Kidney epithelial cell (primary cell): ENCODE data around the gene ENHO. TPM values are rescaled to one million over a fixed set of nuclear protein-coding genes. Genes with fewer than 3 reads are reported as not detected.

Source experiments
- DNase-seq: peaks from one replicate; pipeline ENCODE4 v3.0.0-alpha.2; 2010; ENCODE audit warnings: low read depth
- H3K27me3 ChIP-seq: 2 replicates; pipeline ENCODE4 v1.6.0; 2011; ENCODE audit warnings: low read length; ENCODE audit not compliant: control insufficient read depth, insufficient read depth
- H3K36me3 ChIP-seq: 2 replicates; pipeline ENCODE4 v1.5.1; 2011; ENCODE audit warnings: low read length; ENCODE audit not compliant: control insufficient read depth, insufficient read depth
- H3K4me3 ChIP-seq: 2 replicates; pipeline ENCODE4 v1.5.1; 2011; ENCODE audit warnings: low read depth, mild to moderate bottlenecking, control low read depth, low read length
- total RNA-seq: library from RNA; depleted of rRNA; stranded (reverse); fragments of >200 nt; gene quantifications from 2 replicates; pipeline ENCODE4 v1.2.3, GENCODE V29; 2015
- TF ChIP-seq, protein P1 (sequence below): IDR thresholded peaks from 2 replicates; pipeline ENCODE4 v1.5.1; 2011; ENCODE audit warnings: mild to moderate bottlenecking, moderate library complexity, low read length, control low read depth, inconsistent platforms; ENCODE audit not compliant: insufficient read depth, poor library complexity, severe bottlenecking

Gene ENHO
- total RNA-seq, 1 donor from 2014 or later = 1.5 TPM

DNA sequence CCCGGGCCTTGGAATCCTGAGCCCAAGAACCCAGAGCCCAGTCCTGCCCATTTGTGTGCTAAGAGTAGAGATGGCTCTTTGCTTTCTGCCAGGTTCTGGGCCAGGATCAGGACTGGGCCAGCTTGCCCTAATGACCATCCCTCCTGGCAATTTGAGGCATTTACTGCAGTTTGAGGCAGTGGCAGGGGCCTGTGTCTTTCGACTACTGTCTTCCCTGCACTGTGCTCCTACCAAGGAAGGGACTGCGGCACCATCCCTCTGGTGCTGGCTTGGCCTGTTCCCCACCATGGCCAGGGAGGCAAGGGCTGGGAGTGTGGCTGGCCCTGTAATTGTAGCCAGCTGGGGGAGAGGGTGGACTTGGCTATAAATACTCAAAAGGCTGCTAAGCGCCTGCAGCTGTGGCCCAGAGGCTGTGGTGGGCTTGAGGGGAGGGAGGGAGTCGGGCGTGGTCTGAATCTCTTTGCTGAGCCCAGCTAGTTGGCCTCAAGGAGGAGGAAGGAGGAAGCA is 4.6 kb downstream of the ENHO start:
- no peak for DNase-seq
- H3K36me3 ChIP-seq = no peaks in the 10 kb centered on the region
- no peak overlapping the region for H3K4me3 ChIP-seq
- H3K27me3 ChIP-seq = peaks cover 40% of the 10 kb centered on the region
- TF ChIP-seq, protein P1, sequence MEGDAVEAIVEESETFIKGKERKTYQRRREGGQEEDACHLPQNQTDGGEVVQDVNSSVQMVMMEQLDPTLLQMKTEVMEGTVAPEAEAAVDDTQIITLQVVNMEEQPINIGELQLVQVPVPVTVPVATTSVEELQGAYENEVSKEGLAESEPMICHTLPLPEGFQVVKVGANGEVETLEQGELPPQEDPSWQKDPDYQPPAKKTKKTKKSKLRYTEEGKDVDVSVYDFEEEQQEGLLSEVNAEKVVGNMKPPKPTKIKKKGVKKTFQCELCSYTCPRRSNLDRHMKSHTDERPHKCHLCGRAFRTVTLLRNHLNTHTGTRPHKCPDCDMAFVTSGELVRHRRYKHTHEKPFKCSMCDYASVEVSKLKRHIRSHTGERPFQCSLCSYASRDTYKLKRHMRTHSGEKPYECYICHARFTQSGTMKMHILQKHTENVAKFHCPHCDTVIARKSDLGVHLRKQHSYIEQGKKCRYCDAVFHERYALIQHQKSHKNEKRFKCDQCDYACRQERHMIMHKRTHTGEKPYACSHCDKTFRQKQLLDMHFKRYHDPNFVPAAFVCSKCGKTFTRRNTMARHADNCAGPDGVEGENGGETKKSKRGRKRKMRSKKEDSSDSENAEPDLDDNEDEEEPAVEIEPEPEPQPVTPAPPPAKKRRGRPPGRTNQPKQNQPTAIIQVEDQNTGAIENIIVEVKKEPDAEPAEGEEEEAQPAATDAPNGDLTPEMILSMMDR = no peak

- Histone ChIP-seq H3K4me3 (no peak overlapping the region), H3K27me3 (peaks cover 40% of the 10 kb centered on the region), H3K36me3 (no peaks in the 10 kb centered on the region)
- DNase-seq = no peak
- TF ChIP-seq, protein P1 = no peak
These were observed 5.6 kb downstream of the ENHO start for GRCh38 chr9:34517185-34517584.

- H3K36me3 ChIP-seq = no peaks in the 10 kb centered on the region
- H3K4me3 ChIP-seq = no peak overlapping the region
- TF ChIP-seq, protein P1 = no peak
- H3K27me3 ChIP-seq = peaks cover 35% of the 10 kb centered on the region
- no peak for DNase-seq
These were observed 6.8 kb downstream of the ENHO start for GRCh38 chr9:34515959-34516358.

- Histone ChIP-seq H3K36me3 (no peaks in the 10 kb centered on the region), H3K27me3 (peaks cover 38% of the 10 kb centered on the region), H3K4me3 (no peak overlapping the region)
- no peak for DNase-seq
- TF ChIP-seq, protein P1 = no peak
These were observed 8.0 kb downstream of the ENHO start for GRCh38 chr9:34514816-34515215.

- TF ChIP-seq, protein P1 = no peak
- H3K4me3 ChIP-seq = no peak overlapping the region
- H3K36me3 ChIP-seq = no peaks in the 10 kb centered on the region
- peaks cover 35% of the 10 kb centered on the region for H3K27me3 ChIP-seq
- no peak for DNase-seq
These were observed 8.4 kb downstream of the ENHO start for GRCh38 chr9:34514401-34514800.

DNA sequence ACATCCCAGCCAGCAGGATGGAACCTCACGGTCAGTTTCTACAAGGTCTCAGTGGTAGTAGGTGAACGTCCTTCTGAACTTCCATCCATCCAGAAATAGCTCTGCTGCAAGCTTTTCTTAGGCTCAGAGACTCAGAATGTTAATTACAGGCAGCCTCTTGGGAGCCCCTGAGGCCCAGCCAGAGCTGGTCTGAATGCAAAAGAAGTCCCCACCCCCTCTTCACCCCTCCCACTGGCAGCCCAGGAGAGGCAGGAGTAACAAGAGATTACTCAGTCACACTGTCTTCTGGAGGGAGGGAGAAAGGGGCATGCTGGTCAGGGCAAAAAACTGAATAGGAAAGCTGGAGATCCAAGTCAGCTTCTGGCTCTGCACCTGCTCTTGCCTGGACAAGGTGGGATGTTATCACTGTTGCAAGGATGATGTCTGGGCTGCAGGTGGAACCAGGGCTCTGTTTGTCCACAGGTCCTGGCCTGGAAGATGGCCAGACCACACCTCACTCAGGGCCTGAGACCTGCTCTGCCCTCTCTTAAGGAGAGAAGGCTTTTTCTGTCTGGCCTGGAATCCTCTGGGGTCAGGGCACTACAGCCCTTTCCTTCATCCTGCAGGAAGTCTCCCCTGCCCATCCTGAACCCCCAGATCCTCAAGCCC is 9.1 kb downstream of the ENHO start:
- H3K4me3 ChIP-seq = no peak overlapping the region
- DNase-seq = no peak
- TF ChIP-seq, protein P1 = no peak
- H3K36me3 ChIP-seq = no peaks in the 10 kb centered on the region
- H3K27me3 ChIP-seq = peaks cover 35% of the 10 kb centered on the region
